Islet precursor cell (in vitro differentiated cells): Measurements from ENCODE around the gene ZNF195.
"Not testable (repeated sequence)": the region's sequence is repeated elsewhere in the genome, so short reads cannot be mapped to it uniquely, and the experiment has no call there.

Experiments
- DNase-seq: peaks from one replicate; pipeline ENCODE4 v3.0.0-alpha.2; 2018

Gene ZNF195

GRCh38 chr11:3346587-3346986 is 32.4 kb downstream of the ZNF195 start:
- DNase-seq, result no peak

- peak; percentile 62 for DNase-seq
Measured at GRCh38 chr11:3345736-3346135, 33.2 kb downstream of the ZNF195 start.

GRCh38 chr11:3344327-3345174 is 34.4 kb downstream of the ZNF195 start:
- DNase-seq, result no peak

- DNase-seq, result no peak
Measured at GRCh38 chr11:3342709-3343108, 36.2 kb downstream of the ZNF195 start.

GRCh38 chr11:3341298-3341697 is 37.6 kb downstream of the ZNF195 start:
- peak; percentile 63 for DNase-seq

- peak; percentile 93 for DNase-seq
Measured at GRCh38 chr11:3340025-3340424, 38.9 kb downstream of the ZNF195 start.

- peak; percentile 27 for DNase-seq
Measured at GRCh38 chr11:3339340-3339624, 39.7 kb downstream of the ZNF195 start.

- no peak for DNase-seq
Measured at GRCh38 chr11:3338569-3339339, 40.2 kb downstream of the ZNF195 start.

- not testable (repeated sequence) for DNase-seq
Measured at GRCh38 chr11:3336420-3336819, 42.5 kb downstream of the ZNF195 start.

- DNase-seq, result not testable (repeated sequence)
Measured at GRCh38 chr11:3333157-3333556, 45.8 kb downstream of the ZNF195 start.

- not testable (repeated sequence) for DNase-seq
Measured at GRCh38 chr11:3331078-3331477, 47.9 kb downstream of the ZNF195 start.

GRCh38 chr11:3330064-3330463 is 48.9 kb downstream of the ZNF195 start:
- not testable (repeated sequence) for DNase-seq

- not testable (repeated sequence) for DNase-seq
Measured at GRCh38 chr11:3328503-3328902, 50.4 kb downstream of the ZNF195 start.

- DNase-seq, result not testable (repeated sequence)
Measured at GRCh38 chr11:3326450-3326849, 52.5 kb downstream of the ZNF195 start.

- DNase-seq, result not testable (repeated sequence)
Measured at GRCh38 chr11:3324724-3325123, 54.2 kb downstream of the ZNF195 start.
